Measurements from ENCODE around the gene CTRL.
"Not testable (repeated sequence)": the region's sequence is repeated elsewhere in the genome, so short reads cannot be mapped to it uniquely, and the experiment has no call there.

CTRL gene

GRCh38 chr16:67931712-67932461, at the start of gene CTRL:
TSS of gene CTRL (minus strand) at chr16:67931862. CDS start at chr16:67931852, 10 bp downstream.
- no peak for DNase-seq

- no peak for DNase-seq
Observed at GRCh38 chr16:67979955-67980678, 48.5 kb upstream of the CTRL start, which contains the start of gene DPEP3. TSS of gene DPEP3 (minus strand) at chr16:67980499. CDS start at chr16:67980380, 119 bp downstream.

DNA sequence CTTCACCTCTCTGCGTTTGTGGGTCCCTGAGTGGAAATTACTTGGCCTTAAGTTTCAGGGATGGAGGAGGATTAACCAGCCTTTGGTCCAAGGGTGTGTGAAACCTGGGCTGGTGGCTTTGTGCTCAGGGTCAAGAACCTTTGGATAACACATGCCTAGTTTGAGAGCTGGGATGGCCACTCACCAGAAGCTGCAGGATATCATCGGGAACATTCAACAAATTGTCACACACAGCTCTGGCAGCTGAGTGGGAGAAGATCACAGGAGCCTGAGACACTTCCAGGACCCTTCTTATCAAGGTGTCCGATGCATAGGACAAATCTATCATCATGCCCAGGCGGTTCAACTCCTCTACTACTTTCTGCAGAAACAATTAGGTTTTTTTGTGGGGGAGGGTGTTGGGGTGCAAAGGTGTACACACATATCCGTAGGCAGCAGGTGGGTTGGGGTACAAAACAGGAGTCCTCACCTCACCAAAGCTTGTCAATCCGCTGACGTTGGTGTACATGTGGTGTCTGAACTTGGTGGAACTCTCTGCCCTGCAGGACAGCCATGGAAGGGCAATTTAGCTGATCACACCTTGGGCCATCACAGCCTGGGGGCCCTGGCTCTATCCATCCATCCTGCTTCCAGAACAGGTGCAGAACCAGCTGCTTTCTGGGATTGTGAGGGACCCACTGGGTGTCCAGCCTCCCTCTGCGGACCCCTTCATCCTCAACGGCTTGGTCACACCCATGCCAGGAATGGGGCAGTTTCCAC, 46.0 kb upstream of the CTRL start:
- DNase-seq, result no peak

- DNase-seq, result no peak
Observed at GRCh38 chr16:67977005-67977404, 45.3 kb upstream of the CTRL start.

DNA sequence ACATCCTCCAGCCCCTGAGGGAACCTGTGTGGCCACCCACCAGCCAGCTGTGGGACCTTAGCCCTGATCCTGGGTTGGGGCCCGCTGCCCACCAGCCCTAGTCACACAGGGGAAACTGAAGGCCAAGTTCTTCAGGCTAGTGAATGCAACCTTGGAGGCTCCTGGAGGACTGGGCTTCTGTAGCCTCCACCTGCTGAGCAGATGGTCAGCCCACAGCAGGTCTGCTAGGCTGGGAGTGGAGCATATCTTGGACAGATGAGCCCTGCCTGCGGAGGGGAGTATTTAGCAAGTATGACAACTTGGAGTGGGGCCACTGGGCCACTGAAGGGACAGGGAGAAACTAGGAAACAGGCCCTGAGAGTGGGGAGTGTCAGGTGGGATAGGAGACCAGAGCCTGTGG, 44.5 kb upstream of the CTRL start:
- DNase-seq, result no peak

DNA sequence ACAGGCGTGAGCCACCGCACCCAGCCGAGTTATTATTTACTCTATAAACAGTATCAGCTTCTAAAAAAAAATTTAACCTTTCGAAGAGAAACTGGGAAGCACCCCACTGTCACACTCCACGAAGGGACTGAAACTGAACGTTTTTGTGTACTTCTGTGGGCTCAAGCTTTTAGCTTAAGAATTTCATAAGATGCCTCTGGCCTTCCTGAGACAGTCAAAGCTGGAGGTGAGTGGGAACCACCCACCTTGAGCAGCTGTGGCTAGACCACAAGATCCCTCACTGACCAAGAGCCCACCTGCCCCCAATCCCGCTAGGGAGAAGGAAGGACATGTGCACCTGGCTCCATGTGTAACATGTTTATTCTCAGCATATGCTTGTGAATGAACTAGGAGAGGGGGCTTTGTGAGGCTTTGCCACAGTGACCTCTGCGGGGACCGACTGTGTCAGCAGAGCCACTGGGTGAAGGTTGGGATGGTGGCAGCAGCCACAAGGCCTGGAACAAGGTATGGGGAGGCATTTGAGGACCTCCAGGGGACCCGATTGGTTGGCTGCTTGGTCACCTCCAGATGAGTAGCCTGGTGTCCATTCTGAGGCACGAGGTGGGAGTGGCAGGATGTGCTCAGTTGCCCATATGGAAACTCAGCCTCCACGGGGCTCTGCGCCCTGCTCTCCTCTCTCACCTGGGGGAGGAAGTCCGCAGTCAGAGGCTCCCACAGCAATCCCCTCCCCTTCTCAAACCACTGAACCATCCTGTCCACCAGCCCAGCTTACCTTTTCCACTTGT, 43.9 kb upstream of the CTRL start:
- no peak for DNase-seq

- not testable (repeated sequence) for DNase-seq
Observed at GRCh38 chr16:67972285-67972684, 40.6 kb upstream of the CTRL start.

DNA sequence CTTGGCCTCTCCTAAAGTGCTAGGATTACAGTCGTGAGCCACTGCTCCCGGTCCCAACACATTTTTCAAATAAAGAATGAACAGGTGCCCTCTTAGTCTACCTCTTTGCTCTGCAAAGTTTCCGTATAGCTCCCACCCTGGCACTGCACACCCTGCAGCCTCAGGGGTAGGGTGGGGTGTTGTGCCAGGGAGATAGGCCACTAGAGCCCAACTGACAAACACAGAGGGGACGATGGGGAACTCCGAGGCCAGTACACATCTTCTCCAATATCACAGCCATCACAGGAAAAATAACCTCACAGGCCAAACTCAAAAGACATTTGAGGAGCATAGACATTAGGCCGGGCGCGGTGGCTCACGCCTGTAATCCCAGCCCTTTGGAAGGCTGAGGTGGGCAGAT, 39.4 kb upstream of the CTRL start:
- DNase-seq, result no peak

- DNase-seq, result no peak
Observed at GRCh38 chr16:67969254-67970039, 37.8 kb upstream of the CTRL start.

- DNase-seq, result peak; percentile 99
Observed at GRCh38 chr16:67968400-67969253, 37.0 kb upstream of the CTRL start, which contains the start of gene SLC12A4. TSS of gene SLC12A4 (minus strand) at chr16:67968637. CDS start at chr16:67968553, 84 bp downstream.

- DNase-seq, result no peak
Observed at GRCh38 chr16:67967958-67968399, 36.3 kb upstream of the CTRL start.

- DNase-seq, result no peak
Observed at GRCh38 chr16:67967183-67967957, 35.7 kb upstream of the CTRL start.

GRCh38 chr16:67966549-67967182, 35.0 kb upstream of the CTRL start:
- peak; percentile 83 for DNase-seq

DNA sequence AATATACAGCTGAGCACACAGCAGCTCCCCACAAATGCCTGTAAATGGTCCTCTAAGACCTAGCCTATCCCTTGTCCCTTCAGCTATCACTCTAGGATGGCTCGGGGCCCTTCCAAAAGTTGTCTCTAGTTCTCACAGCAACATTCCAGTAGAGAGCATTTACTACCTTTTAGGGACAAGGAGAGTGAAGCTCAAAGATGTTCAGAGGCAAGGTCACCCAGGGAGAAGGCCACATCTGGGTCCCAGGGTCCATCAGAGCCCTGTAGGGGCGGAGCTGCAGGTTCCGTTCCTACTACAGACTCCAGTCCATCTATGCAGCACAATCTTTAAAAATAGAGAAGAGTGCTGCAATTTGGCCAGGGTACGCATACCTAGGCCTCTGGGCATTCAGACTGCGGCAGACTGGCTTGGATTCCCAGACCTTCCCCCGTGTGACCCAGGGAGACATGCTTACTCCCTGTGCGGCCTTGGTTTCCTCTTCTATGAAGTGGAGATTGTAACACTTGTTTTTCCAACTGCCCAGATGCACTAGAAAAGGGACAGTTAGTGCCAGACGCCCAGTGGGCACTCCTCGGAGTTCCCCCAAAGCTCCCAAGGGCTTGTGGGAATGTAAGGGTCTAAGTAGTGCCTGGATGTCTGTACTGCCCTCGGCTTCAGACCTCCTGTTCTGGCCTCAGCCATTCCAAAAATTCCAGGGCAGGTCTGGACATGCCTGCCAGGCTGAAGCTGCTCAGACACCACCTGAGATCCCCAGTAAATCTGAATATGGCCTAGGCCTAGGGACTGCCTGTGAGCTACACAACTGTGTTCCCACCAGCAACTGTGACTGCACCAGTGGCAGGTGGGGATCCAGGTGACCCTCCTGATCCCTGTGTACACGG, 34.2 kb upstream of the CTRL start:
- no peak for DNase-seq

- DNase-seq, result no peak
Observed at GRCh38 chr16:67964477-67965131, 32.9 kb upstream of the CTRL start.

- no peak for DNase-seq
Observed at GRCh38 chr16:67963662-67964321, 32.1 kb upstream of the CTRL start.

- DNase-seq, result no peak
Observed at GRCh38 chr16:67963292-67963661, 31.6 kb upstream of the CTRL start.

Data from 8988T (cell line).